ENCODE results near the gene UPK1B.
A peak's percentile ranks its signal among the peaks of the same experiment; 100 is the strongest.

Gene UPK1B

GRCh38 chr3:119243712-119244111, 70.3 kb downstream of the UPK1B start:
- peak overlapping the region in 1 of 3 experiments; percentile 49 for H3K27ac Mint-ChIP-seq
- peaks cover 33% of the 10 kb centered on the region for H3K4me1 Mint-ChIP-seq
- no peaks in the 10 kb centered on the region for H3K36me3 Mint-ChIP-seq (ENCODE audit: low read depth)
- H3K27me3 Mint-ChIP-seq (ENCODE audit: low read depth), result peaks cover 7% of the 10 kb centered on the region
- H3K4me3 Mint-ChIP-seq, result peak overlapping the region in 1 of 3 experiments; percentile 10
- peaks cover 14% of the 10 kb centered on the region for H3K9me3 Mint-ChIP-seq
- no peak for TF ChIP-seq CTCF (IDR thresholded peaks at IDR 0.05; ENCODE audit: unreplicated experiment in 3 of 3)

GRCh38 chr3:119245778-119246177, 72.4 kb downstream of the UPK1B start:
- TF ChIP-seq CTCF (IDR thresholded peaks at IDR 0.05; ENCODE audit: unreplicated experiment in 3 of 3), result no peak
- Mint-ChIP-seq H3K27ac (no peak overlapping the region), H3K27me3 (ENCODE audit: low read depth) (peaks cover 7% of the 10 kb centered on the region), H3K36me3 (ENCODE audit: low read depth) (no peaks in the 10 kb centered on the region), H3K4me3 (no peak overlapping the region), H3K4me1 (peaks cover 23% of the 10 kb centered on the region), H3K9me3 (peaks cover 29% of the 10 kb centered on the region)

Measured in nephron (organoid).